Astrocyte of the spinal cord (primary cell): Measurements from ENCODE around the gene MANSC1.
"Not testable (repeated sequence)": the region's sequence is repeated elsewhere in the genome, so short reads cannot be mapped to it uniquely, and the experiment has no call there.

Experiments used
- DNase-seq: peaks from one replicate; pipeline ENCODE4 v3.0.0; 2011; ENCODE audit warnings: low read depth, low spot score
- H3K4me3 ChIP-seq: 2 replicates; pipeline ENCODE4 v1.5.1; 2011; ENCODE audit warnings: low read depth, mild to moderate bottlenecking, low read length, moderate library complexity
- in situ Hi-C: cut with HindIII; loops from 2 replicates; pipeline ENCODE4 v1.10.0; 2017; ENCODE audit warnings: low sequenced_read_pairs
- TF ChIP-seq, protein P1 (sequence below): IDR thresholded peaks from 2 replicates; pipeline ENCODE4 v1.5.1; 2012; ENCODE audit warnings: low read depth, mild to moderate bottlenecking, low read length, inconsistent platforms

The MANSC1 gene

DNA sequence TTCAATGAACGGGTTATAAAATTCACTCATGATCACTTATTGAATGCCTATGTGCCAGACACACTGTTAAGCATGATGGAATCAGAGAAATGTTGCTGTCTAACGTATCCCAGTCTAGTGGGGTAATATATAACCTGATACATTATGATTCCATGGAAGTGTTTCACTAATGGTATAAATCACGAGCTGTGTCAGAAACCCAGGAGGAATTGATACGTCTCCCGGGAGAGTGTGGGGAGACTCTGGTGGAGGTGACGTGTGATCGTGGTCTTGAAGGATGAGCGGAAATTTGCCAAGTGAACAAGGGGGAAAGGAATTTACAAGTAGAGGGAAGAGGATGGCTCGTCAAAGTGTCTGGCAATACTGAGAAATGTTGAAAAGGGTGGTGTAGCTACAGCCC is 26.5 kb downstream of the MANSC1 start:
- TF ChIP-seq, protein P1, sequence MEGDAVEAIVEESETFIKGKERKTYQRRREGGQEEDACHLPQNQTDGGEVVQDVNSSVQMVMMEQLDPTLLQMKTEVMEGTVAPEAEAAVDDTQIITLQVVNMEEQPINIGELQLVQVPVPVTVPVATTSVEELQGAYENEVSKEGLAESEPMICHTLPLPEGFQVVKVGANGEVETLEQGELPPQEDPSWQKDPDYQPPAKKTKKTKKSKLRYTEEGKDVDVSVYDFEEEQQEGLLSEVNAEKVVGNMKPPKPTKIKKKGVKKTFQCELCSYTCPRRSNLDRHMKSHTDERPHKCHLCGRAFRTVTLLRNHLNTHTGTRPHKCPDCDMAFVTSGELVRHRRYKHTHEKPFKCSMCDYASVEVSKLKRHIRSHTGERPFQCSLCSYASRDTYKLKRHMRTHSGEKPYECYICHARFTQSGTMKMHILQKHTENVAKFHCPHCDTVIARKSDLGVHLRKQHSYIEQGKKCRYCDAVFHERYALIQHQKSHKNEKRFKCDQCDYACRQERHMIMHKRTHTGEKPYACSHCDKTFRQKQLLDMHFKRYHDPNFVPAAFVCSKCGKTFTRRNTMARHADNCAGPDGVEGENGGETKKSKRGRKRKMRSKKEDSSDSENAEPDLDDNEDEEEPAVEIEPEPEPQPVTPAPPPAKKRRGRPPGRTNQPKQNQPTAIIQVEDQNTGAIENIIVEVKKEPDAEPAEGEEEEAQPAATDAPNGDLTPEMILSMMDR = no peak
- in situ Hi-C loops = no loop called here
- no peak overlapping the region for H3K4me3 ChIP-seq
- DNase-seq = no peak

DNA sequence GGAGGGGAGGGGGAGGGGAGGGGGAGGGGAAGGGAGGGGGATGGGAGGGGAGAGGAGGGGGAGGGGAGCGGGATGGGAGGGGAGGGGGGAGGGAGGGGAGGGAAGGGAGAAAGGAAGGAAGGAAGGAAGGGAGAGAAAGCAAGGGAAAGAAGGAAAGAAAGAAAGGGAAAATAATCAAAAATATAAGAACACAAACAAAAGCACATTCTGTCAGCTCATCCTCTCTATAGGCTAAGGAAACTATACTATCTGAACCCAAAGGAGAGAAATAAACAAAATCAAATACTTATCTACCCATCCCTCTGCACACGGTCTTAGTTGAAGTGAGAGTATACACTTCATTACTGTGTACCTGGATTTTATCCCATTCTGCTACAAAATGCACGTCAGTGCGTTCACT is 26.9 kb downstream of the MANSC1 start:
- TF ChIP-seq, protein P1 = no peak
- DNase-seq = no peak
- in situ Hi-C loops = no loop called here
- H3K4me3 ChIP-seq = no peak overlapping the region

DNA sequence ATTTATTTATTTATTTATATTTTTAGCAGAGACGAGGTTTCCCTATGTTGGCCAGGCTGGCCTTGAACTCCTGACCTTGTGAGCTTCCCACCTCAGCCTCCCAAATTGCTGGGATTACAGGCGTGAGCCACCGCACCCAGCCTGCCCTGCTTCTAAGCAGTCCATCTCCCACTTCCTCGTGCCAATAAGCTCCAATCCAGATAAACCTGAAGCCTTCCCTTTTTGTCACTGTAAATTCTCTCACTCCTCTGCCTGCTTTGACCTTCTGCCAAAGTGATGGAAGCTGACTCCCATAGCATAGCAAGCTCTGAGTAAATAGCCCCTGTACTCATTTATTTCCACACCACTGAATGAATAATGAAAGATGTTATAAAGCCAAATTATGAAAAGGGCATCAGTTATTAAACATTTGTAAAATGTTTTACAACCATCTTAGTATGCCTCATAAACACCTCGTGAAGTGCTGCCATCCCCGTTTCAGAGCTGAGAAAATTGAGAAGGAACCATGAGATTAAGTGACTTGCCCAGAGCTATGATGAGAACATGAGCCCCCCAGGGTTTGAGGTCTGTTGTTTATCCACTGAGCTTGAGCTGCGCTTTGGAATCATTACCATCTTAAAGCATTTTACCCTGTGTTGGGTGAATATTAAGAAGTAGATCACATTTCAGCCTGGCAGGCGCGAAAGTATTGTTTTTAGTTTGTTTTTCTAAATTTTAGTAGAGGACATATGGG is 30.4 kb downstream of the MANSC1 start:
- in situ Hi-C loops = no loop called here
- peak overlapping the region; percentile 0 for H3K4me3 ChIP-seq

DNA sequence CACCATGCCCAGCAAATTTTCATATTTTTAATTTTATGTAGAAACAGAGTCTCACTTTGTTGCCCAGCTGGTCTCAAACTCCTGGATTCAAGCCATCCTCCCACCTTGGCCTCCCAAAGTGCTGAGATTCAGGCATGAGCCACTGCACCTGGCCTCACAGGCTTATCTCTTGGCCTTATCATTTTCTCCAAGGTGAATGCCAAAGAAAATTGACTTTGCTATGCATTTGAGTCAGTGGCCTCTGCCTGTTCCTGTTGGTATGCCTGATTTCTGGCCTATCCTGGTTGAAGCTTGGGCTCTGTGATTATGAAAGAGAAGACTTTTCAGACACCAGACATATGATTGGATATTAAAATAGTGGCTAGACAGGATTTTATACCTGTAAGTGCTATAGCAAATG is 34.2 kb downstream of the MANSC1 start:
- TF ChIP-seq, protein P1 = no peak
- in situ Hi-C loops = no loop called here
- no peak for DNase-seq
- H3K4me3 ChIP-seq = no peak overlapping the region

More for the DNA sequence above, 30.4 kb downstream of the MANSC1 start:
- peak; percentile 29 for DNase-seq
- TF ChIP-seq, protein P1 = no peak

DNA sequence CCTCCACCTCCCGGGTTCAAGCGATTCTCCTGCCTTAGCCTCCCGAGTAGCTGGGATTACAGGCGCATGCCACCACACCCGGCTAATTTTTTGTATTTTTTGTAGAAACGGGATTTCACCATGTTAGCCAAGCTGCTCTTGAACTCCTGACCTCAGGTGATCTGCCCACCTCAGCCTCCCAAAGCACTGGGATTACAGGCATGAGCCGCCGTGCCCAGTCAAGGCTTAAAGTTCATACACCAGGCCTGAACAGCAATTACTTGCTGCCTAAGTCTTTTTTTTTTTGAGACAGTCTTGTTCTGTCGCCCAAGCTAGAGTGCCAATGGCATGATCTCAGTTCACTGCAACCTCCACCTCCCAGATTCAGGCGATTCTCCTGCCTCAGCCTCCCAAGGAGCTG is 39.3 kb downstream of the MANSC1 start:
- H3K4me3 ChIP-seq, DNase-seq, in situ Hi-C loops: not testable (repeated sequence)

DNA sequence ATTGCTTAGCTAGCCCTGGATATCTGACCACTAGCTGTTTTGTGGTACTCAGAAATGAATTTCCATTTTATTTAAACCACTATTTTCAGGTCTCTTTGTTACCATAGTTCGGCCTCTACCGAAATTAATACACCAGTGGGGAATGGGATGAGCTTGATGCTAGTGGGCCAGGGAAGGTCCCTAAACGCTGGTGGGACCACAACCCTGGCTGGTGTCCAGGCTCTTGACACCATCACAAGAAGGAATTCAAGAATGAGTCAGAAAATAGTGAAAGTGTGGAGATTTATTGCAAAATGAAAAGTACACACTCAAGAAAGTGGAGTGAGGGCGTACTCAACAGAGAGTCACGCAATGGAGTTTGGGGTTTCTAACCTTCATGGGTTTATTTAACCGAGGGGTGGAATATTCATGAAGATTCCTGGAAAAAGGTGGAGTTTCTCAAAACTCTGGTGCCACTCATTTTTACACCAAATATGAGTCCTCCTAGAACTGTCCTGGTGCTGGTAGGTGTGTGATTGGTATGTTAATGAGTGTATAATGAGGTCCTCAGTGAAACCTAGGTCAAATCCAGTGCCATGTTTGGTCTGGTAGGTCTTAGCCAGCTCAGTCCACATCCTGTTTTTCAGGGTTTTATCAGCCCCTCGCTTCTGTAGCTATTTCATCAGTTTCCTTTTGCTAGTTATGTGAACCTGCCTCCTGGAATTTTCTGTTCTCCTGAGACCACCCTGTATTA is 44.3 kb downstream of the MANSC1 start:
- in situ Hi-C loops = no loop called here
- no peak overlapping the region for H3K4me3 ChIP-seq
- TF ChIP-seq, protein P1 = no peak
- DNase-seq = no peak

DNA sequence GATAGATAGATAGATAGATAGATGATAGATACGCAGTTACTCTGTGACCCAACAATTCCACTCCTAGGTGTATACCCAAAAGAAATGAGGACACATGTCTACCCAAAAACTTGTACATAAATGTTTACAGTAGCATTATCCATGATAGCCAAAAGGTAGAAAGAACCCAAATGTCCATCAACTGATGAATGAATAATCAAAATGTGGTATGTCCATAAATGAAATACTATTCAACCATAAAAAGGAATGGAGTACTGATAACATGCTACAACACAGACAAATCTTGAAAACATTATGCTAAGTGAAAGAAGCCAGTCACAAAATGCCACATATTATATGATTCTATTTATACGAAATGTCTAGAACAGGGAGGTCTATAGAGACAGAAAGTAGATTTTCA is 47.1 kb downstream of the MANSC1 start:
- DNase-seq = no peak
- H3K4me3 ChIP-seq = no peak overlapping the region
- in situ Hi-C loops = no loop called here
- TF ChIP-seq, protein P1 = no peak
